ENCODE results near the gene ZNF606.

The ZNF606 gene
- long read RNA-seq, full-length matches to known transcripts: 8 of 11 reads
- long read RNA-seq, partial matches to known transcripts: 1 of 11 reads
- long read RNA-seq, other reads (novel, unspliced or antisense): 2 of 11 reads

DNA sequence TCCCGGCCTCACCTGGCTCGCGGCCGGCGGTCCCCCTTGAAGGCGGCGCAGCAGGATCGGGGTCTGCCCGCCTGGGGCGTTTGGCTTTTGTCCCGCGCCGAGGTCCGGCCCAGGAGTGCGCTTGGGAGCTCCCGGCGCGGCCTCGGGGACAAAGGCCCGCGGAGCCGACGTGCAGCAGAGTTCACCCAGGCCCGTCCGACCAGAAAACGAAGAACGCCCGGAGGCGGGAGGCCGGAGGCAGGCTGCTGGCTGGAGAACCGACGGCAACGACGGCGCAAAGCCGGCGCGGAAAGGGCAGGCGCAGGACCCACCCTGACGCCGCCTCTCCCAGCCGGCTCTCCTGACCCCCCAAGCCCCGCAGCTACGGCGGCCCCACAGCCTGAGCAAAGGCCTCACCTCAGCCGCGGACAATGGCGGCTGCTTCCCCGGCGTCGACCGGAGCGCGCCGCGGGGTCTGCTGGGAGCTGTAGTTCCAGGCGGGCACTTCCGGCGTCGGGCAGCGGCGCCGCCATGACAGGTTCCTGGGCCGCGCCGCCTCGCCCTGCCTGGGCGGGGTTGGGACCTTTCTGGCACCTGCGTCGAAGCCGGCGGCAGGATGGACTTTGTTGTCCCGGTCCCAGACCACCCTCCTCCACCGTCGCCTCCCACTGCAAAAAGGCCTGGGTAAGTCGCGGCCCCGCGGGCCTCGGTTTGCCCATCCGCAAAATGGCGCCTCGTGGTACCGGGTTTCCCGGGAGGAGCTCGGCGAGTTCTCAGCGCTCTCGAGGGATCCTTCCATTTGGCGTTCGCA, at the start of gene ZNF606:
ZNF606 (minus strand) TSS at position 437 of the 790 bp plus-strand sequence. CDS start 1,501 bp downstream, outside the sequence.
- peak; percentile 69 for TF ChIP-seq POLR2AphosphoS5 (IDR thresholded peaks at IDR 0.05; ENCODE audit: low read depth)
- peak; percentile 82 for TF ChIP-seq GABPA (IDR thresholded peaks at IDR 0.05; ENCODE audit: low read depth)
- TF ChIP-seq, protein P1, sequence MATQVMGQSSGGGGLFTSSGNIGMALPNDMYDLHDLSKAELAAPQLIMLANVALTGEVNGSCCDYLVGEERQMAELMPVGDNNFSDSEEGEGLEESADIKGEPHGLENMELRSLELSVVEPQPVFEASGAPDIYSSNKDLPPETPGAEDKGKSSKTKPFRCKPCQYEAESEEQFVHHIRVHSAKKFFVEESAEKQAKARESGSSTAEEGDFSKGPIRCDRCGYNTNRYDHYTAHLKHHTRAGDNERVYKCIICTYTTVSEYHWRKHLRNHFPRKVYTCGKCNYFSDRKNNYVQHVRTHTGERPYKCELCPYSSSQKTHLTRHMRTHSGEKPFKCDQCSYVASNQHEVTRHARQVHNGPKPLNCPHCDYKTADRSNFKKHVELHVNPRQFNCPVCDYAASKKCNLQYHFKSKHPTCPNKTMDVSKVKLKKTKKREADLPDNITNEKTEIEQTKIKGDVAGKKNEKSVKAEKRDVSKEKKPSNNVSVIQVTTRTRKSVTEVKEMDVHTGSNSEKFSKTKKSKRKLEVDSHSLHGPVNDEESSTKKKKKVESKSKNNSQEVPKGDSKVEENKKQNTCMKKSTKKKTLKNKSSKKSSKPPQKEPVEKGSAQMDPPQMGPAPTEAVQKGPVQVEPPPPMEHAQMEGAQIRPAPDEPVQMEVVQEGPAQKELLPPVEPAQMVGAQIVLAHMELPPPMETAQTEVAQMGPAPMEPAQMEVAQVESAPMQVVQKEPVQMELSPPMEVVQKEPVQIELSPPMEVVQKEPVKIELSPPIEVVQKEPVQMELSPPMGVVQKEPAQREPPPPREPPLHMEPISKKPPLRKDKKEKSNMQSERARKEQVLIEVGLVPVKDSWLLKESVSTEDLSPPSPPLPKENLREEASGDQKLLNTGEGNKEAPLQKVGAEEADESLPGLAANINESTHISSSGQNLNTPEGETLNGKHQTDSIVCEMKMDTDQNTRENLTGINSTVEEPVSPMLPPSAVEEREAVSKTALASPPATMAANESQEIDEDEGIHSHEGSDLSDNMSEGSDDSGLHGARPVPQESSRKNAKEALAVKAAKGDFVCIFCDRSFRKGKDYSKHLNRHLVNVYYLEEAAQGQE (IDR thresholded peaks at IDR 0.05; ENCODE audit: insufficient replicate concordance, low read depth): no peak
- peak; percentile 80 to 85 for DNase-seq (ENCODE audit: low read depth in 1 of 2, low spot score in 1 of 2)

DNA sequence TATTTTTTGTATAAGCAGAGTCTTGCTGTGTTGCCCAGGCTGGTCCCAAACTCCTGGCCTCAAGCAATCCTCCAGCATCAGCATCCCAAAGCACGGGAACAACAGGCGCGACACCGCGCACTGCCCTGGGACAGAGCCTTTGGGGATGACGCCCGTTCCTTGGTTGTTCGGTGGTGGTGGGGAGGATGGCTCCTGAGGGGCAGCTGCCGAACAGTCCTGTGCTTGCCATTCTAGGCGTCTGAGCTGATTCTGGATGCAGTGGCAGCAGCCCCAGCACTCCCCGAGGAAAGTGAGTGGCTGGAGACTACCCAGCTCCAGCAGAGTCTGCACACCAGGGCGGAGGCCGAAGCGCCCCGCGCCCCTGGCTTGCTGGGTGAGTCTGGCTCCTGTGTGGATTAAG, 49.6 kb upstream of the ZNF606 start:
- Histone ChIP-seq H3K4me3 (replicated peaks; ENCODE audit: insufficient read depth, low read length) (no peak overlapping the region), H3K27me3 (ENCODE audit: insufficient read depth, poor library complexity, severe bottlenecking) (no peaks in the 10 kb centered on the region), H3K27ac (replicated peaks) (no peak overlapping the region)
- no peak for DNase-seq (ENCODE audit: low read depth in 1 of 2, low spot score in 1 of 2)
- TF ChIP-seq, protein P2, sequence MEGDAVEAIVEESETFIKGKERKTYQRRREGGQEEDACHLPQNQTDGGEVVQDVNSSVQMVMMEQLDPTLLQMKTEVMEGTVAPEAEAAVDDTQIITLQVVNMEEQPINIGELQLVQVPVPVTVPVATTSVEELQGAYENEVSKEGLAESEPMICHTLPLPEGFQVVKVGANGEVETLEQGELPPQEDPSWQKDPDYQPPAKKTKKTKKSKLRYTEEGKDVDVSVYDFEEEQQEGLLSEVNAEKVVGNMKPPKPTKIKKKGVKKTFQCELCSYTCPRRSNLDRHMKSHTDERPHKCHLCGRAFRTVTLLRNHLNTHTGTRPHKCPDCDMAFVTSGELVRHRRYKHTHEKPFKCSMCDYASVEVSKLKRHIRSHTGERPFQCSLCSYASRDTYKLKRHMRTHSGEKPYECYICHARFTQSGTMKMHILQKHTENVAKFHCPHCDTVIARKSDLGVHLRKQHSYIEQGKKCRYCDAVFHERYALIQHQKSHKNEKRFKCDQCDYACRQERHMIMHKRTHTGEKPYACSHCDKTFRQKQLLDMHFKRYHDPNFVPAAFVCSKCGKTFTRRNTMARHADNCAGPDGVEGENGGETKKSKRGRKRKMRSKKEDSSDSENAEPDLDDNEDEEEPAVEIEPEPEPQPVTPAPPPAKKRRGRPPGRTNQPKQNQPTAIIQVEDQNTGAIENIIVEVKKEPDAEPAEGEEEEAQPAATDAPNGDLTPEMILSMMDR (IDR thresholded peaks at IDR 0.05; ENCODE audit: insufficient read depth, low read length): no peak
- TF ChIP-seq POLR2AphosphoS5 (IDR thresholded peaks at IDR 0.05; ENCODE audit: low read depth): no peak
- TF ChIP-seq GABPA (IDR thresholded peaks at IDR 0.05; ENCODE audit: low read depth): no peak
- no peak for TF ChIP-seq SPI1 (IDR thresholded peaks at IDR 0.05; ENCODE audit: borderline replicate concordance, low read depth)
- TF ChIP-seq, protein P1 (IDR thresholded peaks at IDR 0.05; ENCODE audit: insufficient replicate concordance, low read depth): no peak

More for the DNA sequence above, at the start of gene ZNF606:
- peak within 1 kb of the TSS; percentile 64 for H3K4me3 ChIP-seq (replicated peaks; ENCODE audit: insufficient read depth, low read length)
- peak within 1 kb of the TSS; percentile 93 for H3K27ac ChIP-seq (replicated peaks)
- no peaks in the 10 kb centered on the region for H3K27me3 ChIP-seq (ENCODE audit: insufficient read depth, poor library complexity, severe bottlenecking)

DNA sequence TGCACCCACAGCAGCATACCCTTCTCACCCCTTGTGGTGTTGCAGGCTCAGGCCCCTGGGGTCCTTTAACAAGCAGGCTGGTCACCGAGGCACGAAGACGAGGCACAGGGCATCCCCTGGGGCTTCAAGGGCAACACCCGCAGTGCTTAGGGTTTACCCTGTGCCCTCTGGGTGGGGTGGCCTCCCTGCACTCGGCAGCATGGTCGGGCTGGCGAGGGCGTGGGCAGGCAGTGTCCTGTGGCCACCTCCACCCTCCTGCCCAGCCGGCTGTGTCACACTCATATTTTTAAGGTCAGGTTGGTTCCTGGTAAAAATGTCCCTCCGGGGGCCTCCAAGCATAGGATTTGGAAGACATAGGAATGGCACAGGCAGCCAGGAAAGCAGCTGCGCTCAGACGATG, 45.1 kb upstream of the ZNF606 start:
- no peak for DNase-seq (ENCODE audit: low read depth in 1 of 2, low spot score in 1 of 2)
- TF ChIP-seq POLR2AphosphoS5 (IDR thresholded peaks at IDR 0.05; ENCODE audit: low read depth) (no peak), GABPA (IDR thresholded peaks at IDR 0.05; ENCODE audit: low read depth) (no peak), SPI1 (IDR thresholded peaks at IDR 0.05; ENCODE audit: borderline replicate concordance, low read depth) (no peak)
- TF ChIP-seq, protein P1 (IDR thresholded peaks at IDR 0.05; ENCODE audit: insufficient replicate concordance, low read depth): no peak
- TF ChIP-seq, protein P2 (IDR thresholded peaks at IDR 0.05; ENCODE audit: insufficient read depth, low read length): no peak
- H3K27me3 ChIP-seq (ENCODE audit: insufficient read depth, poor library complexity, severe bottlenecking): no peaks in the 10 kb centered on the region
- H3K4me3 ChIP-seq (replicated peaks; ENCODE audit: insufficient read depth, low read length): no peak overlapping the region
- H3K27ac ChIP-seq (replicated peaks): no peak overlapping the region
